GM12874 (cell line): ENCODE data around the gene GDF15.

Experiments used
- CTCF ChIP-seq: IDR thresholded peaks from 2 replicates; pipeline ENCODE4 v1.5.1; 2011; ENCODE audit warnings: low read depth, mild to moderate bottlenecking, control low read depth, low read length, moderate library complexity; ENCODE audit not compliant: insufficient read depth

Gene GDF15

GRCh38 chr19:18392417-18392816 lies 6.5 kb downstream of the GDF15 start:
- TF ChIP-seq CTCF = no peak

- TF ChIP-seq CTCF = no peak
Observed at GRCh38 chr19:18392926-18393325, 7.0 kb downstream of the GDF15 start.

- TF ChIP-seq CTCF = no peak
Observed at GRCh38 chr19:18393836-18394235, 7.9 kb downstream of the GDF15 start.

GRCh38 chr19:18396471-18397241 lies 10.7 kb downstream of the GDF15 start:
- no peak for TF ChIP-seq CTCF

- TF ChIP-seq CTCF = no peak
Observed at GRCh38 chr19:18397242-18398202, 11.6 kb downstream of the GDF15 start, which contains the start of gene LRRC25. LRRC25 (minus strand) TSS chr19:18397622; CDS start chr19:18396963, 659 bp downstream.

GRCh38 chr19:18399008-18399407 lies 13.1 kb downstream of the GDF15 start:
- TF ChIP-seq CTCF = no peak

- TF ChIP-seq CTCF = peak; percentile 50
Observed at GRCh38 chr19:18401580-18402112, 15.7 kb downstream of the GDF15 start.
